GM12878 (cell line): ENCODE data around the gene TMED7. TPM values are rescaled to one million over a fixed set of nuclear protein-coding genes. Genes with fewer than 3 reads are reported as not detected.

Source experiments
- ATF3 ChIP-seq: IDR thresholded peaks from 2 replicates; pipeline ENCODE4 v1.6.1; 2011; ENCODE audit warnings: low read depth, mild to moderate bottlenecking, low read length, moderate library complexity, borderline replicate concordance; ENCODE audit errors: extremely low read depth
- ATF7 ChIP-seq: fragments of 450-650 bp; IDR thresholded peaks from 2 replicates; pipeline ENCODE4 v1.6.1; 2016; ENCODE audit warnings: low read depth, mild to moderate bottlenecking
- CBFB ChIP-seq: IDR thresholded peaks from 2 replicates; pipeline ENCODE4 v1.6.1; 2016; ENCODE audit warnings: antibody characterized with exemption, low read depth
- CBX5 ChIP-seq: sonication (generic); IDR thresholded peaks from 2 replicates; pipeline ENCODE4 v1.6.1; 2016; ENCODE audit warnings: low read depth, moderate library complexity, mild to moderate bottlenecking, inconsistent platforms
- CEBPB ChIP-seq, 2 experiments: fragments of 150-350 bp in 1 of 2; IDR thresholded peaks; 2 replicates each; pipeline ENCODE4 v1.6.1; 2012 to 2014; ENCODE audit warnings: low read depth in 2 of 2, low read length in 2 of 2, borderline replicate concordance in 1 of 2, inconsistent platforms in 1 of 2
- CREM ChIP-seq: IDR thresholded peaks from 2 replicates; pipeline ENCODE4 v1.6.1; 2014; ENCODE audit warnings: antibody characterized with exemption, low read depth
- EED ChIP-seq: sonication (generic); IDR thresholded peaks from 2 replicates; pipeline ENCODE4 v1.6.1; 2016; ENCODE audit warnings: antibody characterized with exemption, low read depth
- HDAC2 ChIP-seq: fragments of 200-600 bp; sonication (generic); IDR thresholded peaks from 2 replicates; pipeline ENCODE4 v1.6.1; 2017
- KAT2A ChIP-seq: conservative IDR thresholded peaks from 2 replicates; pipeline ENCODE4 v1.6.1; 2011; ENCODE audit warnings: low read depth, low read length; ENCODE audit not compliant: control insufficient read depth
- MTA3 ChIP-seq: IDR thresholded peaks from 2 replicates; pipeline ENCODE4 v1.6.1; 2012; ENCODE audit warnings: low read length, inconsistent platforms, borderline replicate concordance
- NFIC ChIP-seq: IDR thresholded peaks from 2 replicates; pipeline ENCODE4 v1.6.1; 2012; ENCODE audit warnings: low read depth, mild to moderate bottlenecking, inconsistent platforms, low read length, moderate library complexity
- NRF1 ChIP-seq: conservative IDR thresholded peaks from 2 replicates; pipeline ENCODE4 v1.6.1; 2011; ENCODE audit warnings: mild to moderate bottlenecking, low read depth, low read length, improper control_type of control experiment
- PAX8 ChIP-seq: fragments of 450-650 bp; IDR thresholded peaks from 2 replicates; pipeline ENCODE4 v1.6.1; 2017; ENCODE audit warnings: mild to moderate bottlenecking, moderate library complexity
- POU2F2 ChIP-seq: IDR thresholded peaks from 3 replicates; pipeline ENCODE4 v1.6.1; 2011; ENCODE audit warnings: low read depth, mild to moderate bottlenecking, low read length, borderline replicate concordance
- RB1 ChIP-seq: fragments of 450-650 bp; formaldehyde crosslinking; IDR thresholded peaks from 2 replicates; pipeline ENCODE4 v1.6.1; 2017; ENCODE audit warnings: mild to moderate bottlenecking, borderline replicate concordance
- SMC3 ChIP-seq: IDR thresholded peaks from 2 replicates; pipeline ENCODE4 v1.6.1; 2011; ENCODE audit warnings: low read length, improper control_type of control experiment, borderline replicate concordance
- SREBF1 ChIP-seq: IDR thresholded peaks from 2 replicates; pipeline ENCODE4 v1.6.1; 2012; ENCODE audit warnings: mild to moderate bottlenecking, low read length
- SUPT20H ChIP-seq: IDR thresholded peaks from 2 replicates; pipeline ENCODE4 v1.6.1; 2011; ENCODE audit warnings: low read depth, mild to moderate bottlenecking, low read length, moderate library complexity, borderline replicate concordance; ENCODE audit not compliant: control insufficient read depth
- TAF1 ChIP-seq: IDR thresholded peaks from 2 replicates; pipeline ENCODE4 v1.6.1; 2011; ENCODE audit warnings: mild to moderate bottlenecking, low read depth, low read length, borderline replicate concordance
- YBX1 ChIP-seq: fragments of 450-650 bp; IDR thresholded peaks from 2 replicates; pipeline ENCODE4 v1.6.1; 2016; ENCODE audit warnings: antibody characterized with exemption
- ZNF622 ChIP-seq: fragments of 450-650 bp; IDR thresholded peaks from 2 replicates; pipeline ENCODE4 v1.6.1; 2017; ENCODE audit warnings: mild to moderate bottlenecking, inconsistent platforms
- polyA plus RNA-seq, 11 experiments: library from polyadenylated mRNA; depleted of rRNA in 4 of 11; unstranded in 6 of 11; stranded (reverse) in 5 of 11; fragments of >200 nt; fragmentation: Nextera tagmentation in 4 of 11; fragmentation: Illumina TruSeq in 1 of 11; extraction: Ambion mirVana in 4 of 11; extraction: Trizol in 1 of 11; gene quantifications; 1 replicate in 1 of 11; 2 replicates in 10 of 11; pipeline versions ENCODE4 v1.2.1 to v1.2.3, GENCODE V29; 2011 to 2016; ENCODE audit warnings: inconsistent platforms in 2 of 11, missing spikeins in 2 of 11, low read depth in 1 of 11
- total RNA-seq, 4 experiments: library from RNA; depleted of rRNA in 3 of 4; stranded (reverse); fragments of >200 nt in 3 of 4; fragmentation: Illumina TruSeq in 1 of 4; extraction: Trizol in 1 of 4; gene quantifications; 2 replicates each; pipeline versions ENCODE4 v1.2.1 to v1.2.3, GENCODE V29; 2013 to 2021
- TF ChIP-seq, protein P1 (sequence below): IDR thresholded peaks from 2 replicates; pipeline ENCODE4 v1.6.1; 2012; ENCODE audit warnings: mild to moderate bottlenecking, low read depth, low read length
- TF ChIP-seq, protein P2 (sequence below): fragments of 450-650 bp; IDR thresholded peaks from 2 replicates; pipeline ENCODE4 v1.6.1; 2017; ENCODE audit warnings: borderline replicate concordance
- TF ChIP-seq, protein P3 (sequence below): fragments of 450-650 bp; formaldehyde crosslinking; IDR thresholded peaks from 2 replicates; pipeline ENCODE4 v1.4.0; 2020; ENCODE audit warnings: mild to moderate bottlenecking, moderate library complexity

TMED7 gene
- total and polyA plus RNA-seq, 10 of the 15 experiments (the other 5 are each of a cell fraction or from before 2014, with no cell fraction given) = 8.0 to 37.3 (median 25.2) TPM

- TF ChIP-seq POU2F2 (peak; percentile 94), CEBPB (IDR thresholded peaks at IDR 0.05; ENCODE audit: borderline replicate concordance in 1 of 2, low read depth in 2 of 2, low read length in 2 of 2) (peak in 1 of 2 experiments; percentile 40; a peak in 1 of 4 replicates), ZNF622 (no peak), KAT2A (no peak), CREM (peak; percentile 63), HDAC2 (no peak), MTA3 (0 out of 2 replicates have a peak, but pooled peaks have one; percentile 54), SMC3 (no peak), TAF1 (no peak), NFIC (peak; percentile 84), CBFB (no peak), CBX5 (peak; percentile 46; the same call in 1 of the 2 replicates), SREBF1 (no peak), SUPT20H (no peak), PAX8 (no peak), ATF7 (peak; percentile 61; the same call in 1 of the 2 replicates), YBX1 (peak; percentile 70; the same call in 1 of the 2 replicates), NRF1 (no peak), RB1 (peak; percentile 73; the same call in 1 of the 2 replicates), ATF3 (no peak), EED (no peak)
- TF ChIP-seq, protein P1, sequence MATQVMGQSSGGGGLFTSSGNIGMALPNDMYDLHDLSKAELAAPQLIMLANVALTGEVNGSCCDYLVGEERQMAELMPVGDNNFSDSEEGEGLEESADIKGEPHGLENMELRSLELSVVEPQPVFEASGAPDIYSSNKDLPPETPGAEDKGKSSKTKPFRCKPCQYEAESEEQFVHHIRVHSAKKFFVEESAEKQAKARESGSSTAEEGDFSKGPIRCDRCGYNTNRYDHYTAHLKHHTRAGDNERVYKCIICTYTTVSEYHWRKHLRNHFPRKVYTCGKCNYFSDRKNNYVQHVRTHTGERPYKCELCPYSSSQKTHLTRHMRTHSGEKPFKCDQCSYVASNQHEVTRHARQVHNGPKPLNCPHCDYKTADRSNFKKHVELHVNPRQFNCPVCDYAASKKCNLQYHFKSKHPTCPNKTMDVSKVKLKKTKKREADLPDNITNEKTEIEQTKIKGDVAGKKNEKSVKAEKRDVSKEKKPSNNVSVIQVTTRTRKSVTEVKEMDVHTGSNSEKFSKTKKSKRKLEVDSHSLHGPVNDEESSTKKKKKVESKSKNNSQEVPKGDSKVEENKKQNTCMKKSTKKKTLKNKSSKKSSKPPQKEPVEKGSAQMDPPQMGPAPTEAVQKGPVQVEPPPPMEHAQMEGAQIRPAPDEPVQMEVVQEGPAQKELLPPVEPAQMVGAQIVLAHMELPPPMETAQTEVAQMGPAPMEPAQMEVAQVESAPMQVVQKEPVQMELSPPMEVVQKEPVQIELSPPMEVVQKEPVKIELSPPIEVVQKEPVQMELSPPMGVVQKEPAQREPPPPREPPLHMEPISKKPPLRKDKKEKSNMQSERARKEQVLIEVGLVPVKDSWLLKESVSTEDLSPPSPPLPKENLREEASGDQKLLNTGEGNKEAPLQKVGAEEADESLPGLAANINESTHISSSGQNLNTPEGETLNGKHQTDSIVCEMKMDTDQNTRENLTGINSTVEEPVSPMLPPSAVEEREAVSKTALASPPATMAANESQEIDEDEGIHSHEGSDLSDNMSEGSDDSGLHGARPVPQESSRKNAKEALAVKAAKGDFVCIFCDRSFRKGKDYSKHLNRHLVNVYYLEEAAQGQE = no peak
- TF ChIP-seq, protein P2, sequence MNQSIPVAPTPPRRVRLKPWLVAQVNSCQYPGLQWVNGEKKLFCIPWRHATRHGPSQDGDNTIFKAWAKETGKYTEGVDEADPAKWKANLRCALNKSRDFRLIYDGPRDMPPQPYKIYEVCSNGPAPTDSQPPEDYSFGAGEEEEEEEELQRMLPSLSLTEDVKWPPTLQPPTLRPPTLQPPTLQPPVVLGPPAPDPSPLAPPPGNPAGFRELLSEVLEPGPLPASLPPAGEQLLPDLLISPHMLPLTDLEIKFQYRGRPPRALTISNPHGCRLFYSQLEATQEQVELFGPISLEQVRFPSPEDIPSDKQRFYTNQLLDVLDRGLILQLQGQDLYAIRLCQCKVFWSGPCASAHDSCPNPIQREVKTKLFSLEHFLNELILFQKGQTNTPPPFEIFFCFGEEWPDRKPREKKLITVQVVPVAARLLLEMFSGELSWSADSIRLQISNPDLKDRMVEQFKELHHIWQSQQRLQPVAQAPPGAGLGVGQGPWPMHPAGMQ = no peak
- TF ChIP-seq, protein P3, sequence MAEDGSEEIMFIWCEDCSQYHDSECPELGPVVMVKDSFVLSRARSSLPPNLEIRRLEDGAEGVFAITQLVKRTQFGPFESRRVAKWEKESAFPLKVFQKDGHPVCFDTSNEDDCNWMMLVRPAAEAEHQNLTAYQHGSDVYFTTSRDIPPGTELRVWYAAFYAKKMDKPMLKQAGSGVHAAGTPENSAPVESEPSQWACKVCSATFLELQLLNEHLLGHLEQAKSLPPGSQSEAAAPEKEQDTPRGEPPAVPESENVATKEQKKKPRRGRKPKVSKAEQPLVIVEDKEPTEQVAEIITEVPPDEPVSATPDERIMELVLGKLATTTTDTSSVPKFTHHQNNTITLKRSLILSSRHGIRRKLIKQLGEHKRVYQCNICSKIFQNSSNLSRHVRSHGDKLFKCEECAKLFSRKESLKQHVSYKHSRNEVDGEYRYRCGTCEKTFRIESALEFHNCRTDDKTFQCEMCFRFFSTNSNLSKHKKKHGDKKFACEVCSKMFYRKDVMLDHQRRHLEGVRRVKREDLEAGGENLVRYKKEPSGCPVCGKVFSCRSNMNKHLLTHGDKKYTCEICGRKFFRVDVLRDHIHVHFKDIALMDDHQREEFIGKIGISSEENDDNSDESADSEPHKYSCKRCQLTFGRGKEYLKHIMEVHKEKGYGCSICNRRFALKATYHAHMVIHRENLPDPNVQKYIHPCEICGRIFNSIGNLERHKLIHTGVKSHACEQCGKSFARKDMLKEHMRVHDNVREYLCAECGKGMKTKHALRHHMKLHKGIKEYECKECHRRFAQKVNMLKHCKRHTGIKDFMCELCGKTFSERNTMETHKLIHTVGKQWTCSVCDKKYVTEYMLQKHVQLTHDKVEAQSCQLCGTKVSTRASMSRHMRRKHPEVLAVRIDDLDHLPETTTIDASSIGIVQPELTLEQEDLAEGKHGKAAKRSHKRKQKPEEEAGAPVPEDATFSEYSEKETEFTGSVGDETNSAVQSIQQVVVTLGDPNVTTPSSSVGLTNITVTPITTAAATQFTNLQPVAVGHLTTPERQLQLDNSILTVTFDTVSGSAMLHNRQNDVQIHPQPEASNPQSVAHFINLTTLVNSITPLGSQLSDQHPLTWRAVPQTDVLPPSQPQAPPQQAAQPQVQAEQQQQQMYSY = no peak
Observed at GRCh38 chr5:115579747-115580173, 46.1 kb downstream of the TMED7 start (continued).
